CD14-positive monocyte (primary cell): ENCODE results near the gene BNIP2. TPM values are rescaled to one million over a fixed set of nuclear protein-coding genes. Genes with fewer than 3 reads are reported as not detected.
A peak's percentile ranks its signal among the peaks of the same experiment; 100 is the strongest.

Experiments used
- DNase-seq, 3 donors: peaks; one replicate each; pipeline ENCODE4 v3.0.0-alpha.2; 2011 to 2022
- H2AFZ ChIP-seq: 2 replicates; pipeline ENCODE4 v1.6.0; 2012; ENCODE audit warnings: mild to moderate bottlenecking, low read depth, low read length, inconsistent platforms; ENCODE audit not compliant: insufficient read depth, poor library complexity, severe bottlenecking
- H3K27ac ChIP-seq, 2 donors: 1 replicate in 1 of 2; 2 replicates in 1 of 2; pipeline ENCODE4 v1.5.1; 2012 to 2013; ENCODE audit warnings: low read length in 2 of 2, control low read depth in 1 of 2, inconsistent platforms in 1 of 2, low read depth in 1 of 2, mild to moderate bottlenecking in 1 of 2
- H3K27me3 ChIP-seq, 2 donors: one replicate each; pipeline versions ENCODE4 v1.6.0 to v1.6.1; 2011 to 2013; ENCODE audit warnings: low read length in 2 of 2; ENCODE audit not compliant: control insufficient read depth in 2 of 2, insufficient read depth in 2 of 2
- H3K36me3 ChIP-seq, 2 donors: replicated peaks in 1 of 2; 1 replicate in 1 of 2; 2 replicates in 1 of 2; pipeline versions ENCODE4 v1.5.1 to v1.6.1; 2012 to 2013; ENCODE audit warnings: low read length in 2 of 2, control low read depth in 1 of 2, inconsistent platforms in 1 of 2, mild to moderate bottlenecking in 1 of 2; ENCODE audit not compliant: insufficient read depth in 2 of 2, control insufficient read depth in 1 of 2
- H3K4me1 ChIP-seq, 2 donors: 1 replicate in 1 of 2; 2 replicates in 1 of 2; pipeline versions ENCODE4 v1.5.1 to v1.6.1; 2012 to 2013; ENCODE audit warnings: low read length in 2 of 2, control low read depth in 1 of 2, inconsistent platforms in 1 of 2, mild to moderate bottlenecking in 1 of 2, moderate library complexity in 1 of 2; ENCODE audit not compliant: insufficient read depth in 2 of 2, control insufficient read depth in 1 of 2
- H3K4me2 ChIP-seq: replicated peaks from 2 replicates; pipeline ENCODE3; 2012; ENCODE audit warnings: low read length, moderate library complexity, mild to moderate bottlenecking; ENCODE audit not compliant: poor library complexity, severe bottlenecking; ENCODE audit errors: extremely low read depth
- H3K4me3 ChIP-seq, 3 experiments: fragments of 200-600 bp in 1 of 3; sonication (generic) in 1 of 3; replicated peaks in 1 of 3; 1 replicate in 2 of 3; 2 replicates in 1 of 3; pipeline ENCODE4 v1.5.1; 2011 to 2013; ENCODE audit warnings: low read length in 3 of 3, mild to moderate bottlenecking in 3 of 3, control low read depth in 2 of 3, low read depth in 2 of 3, inconsistent platforms in 1 of 3, moderate library complexity in 1 of 3
- H3K79me2 ChIP-seq: 2 replicates; pipeline ENCODE4 v1.6.0; 2012; ENCODE audit warnings: mild to moderate bottlenecking, control low read depth, inconsistent platforms, low read length, moderate library complexity; ENCODE audit not compliant: insufficient read depth
- H3K9ac ChIP-seq: 2 replicates; pipeline ENCODE4 v1.6.0; 2017; ENCODE audit warnings: low read length, mild to moderate bottlenecking; ENCODE audit not compliant: insufficient read depth, poor library complexity, severe bottlenecking
- H3K9me3 ChIP-seq, 2 donors: replicated peaks in 1 of 2; 1 replicate in 1 of 2; 2 replicates in 1 of 2; pipeline versions ENCODE4 v1.5.1 to v1.6.1; 2012 to 2013; ENCODE audit warnings: low read length in 2 of 2, control low read depth in 1 of 2; ENCODE audit not compliant: control insufficient read depth in 1 of 2, insufficient read depth in 1 of 2
- H4K20me1 ChIP-seq: 2 replicates; pipeline ENCODE4 v1.6.0; 2012; ENCODE audit warnings: mild to moderate bottlenecking, low read length, control low read depth, moderate library complexity; ENCODE audit not compliant: insufficient read depth
- H3K27ac Mint-ChIP-seq, 7 donors: one replicate each; pipeline ENCODE4 v1.8.0; 2020; ENCODE audit warnings: mild to moderate bottlenecking in 7 of 7, mixed read lengths in 7 of 7, moderate library complexity in 6 of 7, inconsistent platforms in 2 of 7
- H3K27me3 Mint-ChIP-seq, 3 donors: one replicate each; pipeline ENCODE4 v1.8.0; 2021 to 2022; ENCODE audit warnings: low read depth in 3 of 3, mild to moderate bottlenecking in 3 of 3, mixed read lengths in 3 of 3, moderate library complexity in 3 of 3, inconsistent platforms in 1 of 3
- H3K36me3 Mint-ChIP-seq, 2 donors: one replicate each; pipeline ENCODE4 v1.8.0; 2020; ENCODE audit warnings: mixed read lengths in 2 of 2, inconsistent platforms in 1 of 2, mild to moderate bottlenecking in 1 of 2
- H3K4me1 Mint-ChIP-seq: one replicate; pipeline ENCODE4 v1.8.0; 2020; ENCODE audit warnings: mild to moderate bottlenecking, mixed read lengths
- H3K4me3 Mint-ChIP-seq, 2 donors: one replicate each; pipeline ENCODE4 v1.8.0; 2020; ENCODE audit warnings: mild to moderate bottlenecking in 2 of 2, mixed read lengths in 2 of 2, moderate library complexity in 1 of 2
- H3K9me3 Mint-ChIP-seq, 7 donors: one replicate each; pipeline ENCODE4 v1.8.0; 2020 to 2022; ENCODE audit warnings: mixed read lengths in 7 of 7, mild to moderate bottlenecking in 6 of 7, moderate library complexity in 6 of 7, inconsistent platforms in 2 of 7
- WGBS: methylation state at CpG from one replicate; pipeline ENCODE4 v1.1.5; 2013; ENCODE audit warnings: missing lambda C conversion rate; ENCODE audit not compliant: insufficient coverage; 5-methylcytosine and 5-hydroxymethylcytosine counted together
- intact Hi-C, 2 donors: fragments of 100-400 bp; cut with micrococcal nuclease; formaldehyde crosslinking; loops; one replicate each; pipeline versions ENCODE4 v1.15.0 to v1.15.1; 2023
- polyA plus RNA-seq, 3 donors: library from polyadenylated mRNA; depleted of rRNA in 1 of 3; unstranded in 2 of 3; stranded (reverse) in 1 of 3; fragments of 300-500 nt in 2 of 3; fragments of >200 nt in 1 of 3; fragmentation: Illumina TruSeq in 2 of 3; gene quantifications; 1 replicate in 2 of 3; 2 replicates in 1 of 3; pipeline ENCODE4 v1.2.3, GENCODE V29; 2012 to 2021
- TF ChIP-seq, protein P1 (sequence below): fragments of 200-600 bp; IDR thresholded peaks from one replicate; pipeline ENCODE4 v1.8.0; 2022; ENCODE audit warnings: antibody characterized with exemption, mild to moderate bottlenecking

The BNIP2 gene
- polyA plus RNA-seq, 3 donors, result 83.4 to 189 (median 136) TPM

GRCh38 chr15:59659366-59659765, 29.8 kb downstream of the BNIP2 start:
- no peak for DNase-seq
- no peak overlapping the region for H3K27ac Mint-ChIP-seq
- H3K4me3 Mint-ChIP-seq, result no peak overlapping the region

DNA sequence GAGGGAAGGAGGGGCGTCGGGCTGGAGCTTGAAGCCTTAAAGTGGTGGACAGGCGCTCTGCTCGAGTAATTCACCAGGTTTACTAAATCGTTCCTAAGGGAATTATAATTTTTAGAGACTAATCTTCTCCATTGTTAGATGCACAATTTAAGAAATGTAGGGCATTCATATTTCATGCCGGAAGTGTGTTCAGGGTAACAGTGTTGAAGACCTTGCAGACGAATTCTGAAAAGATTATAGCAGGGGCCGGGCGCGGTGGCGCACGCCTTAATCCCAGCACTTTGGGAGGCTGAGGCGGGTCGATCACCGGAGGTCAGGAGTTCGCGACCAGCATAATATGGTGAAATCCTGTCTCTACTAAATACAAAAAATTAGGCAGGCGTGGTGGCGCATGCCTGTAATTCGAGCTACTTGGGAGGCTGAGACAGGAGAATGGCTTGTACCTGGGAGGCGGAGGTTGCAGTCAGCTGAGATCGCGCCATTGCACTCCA, 31.4 kb downstream of the BNIP2 start:
- H3K4me3 Mint-ChIP-seq, result peak overlapping the region in 1 of 2 donors; percentile 82
- H3K4me1 Mint-ChIP-seq, result peaks cover 2% of the 10 kb centered on the region
- Histone ChIP-seq H3K36me3 (peaks cover 32 to 54% of the 10 kb centered on the region in 2 donors), H3K27me3 (no peaks in the 10 kb centered on the region), H3K4me3 (peak overlapping the region in 2 of 3 experiments; percentile 82 to 85), H2AFZ (peak overlapping the region; percentile 85), H3K9me3 (no peaks in the 10 kb centered on the region), H3K4me2 (peak overlapping the region; percentile 97), H3K9ac (no peak overlapping the region), H3K79me2 (peaks cover 54% of the 10 kb centered on the region), H3K4me1 (peaks cover 18 to 25% of the 10 kb centered on the region in 2 donors), H3K27ac (peak overlapping the region; percentile 81 to 90), H4K20me1 (peaks cover 66% of the 10 kb centered on the region)
- H3K36me3 Mint-ChIP-seq, result peaks cover 28 to 44% of the 10 kb centered on the region in 2 donors
- WGBS, result 27% methylated on average over 9 of the region's 23 CpGs
- peak overlapping the region in 6 of 7 donors; percentile 83 to 94 (median 91) for H3K27ac Mint-ChIP-seq
- peaks cover 0 to 3% (median 0%) of the 10 kb centered on the region in 7 donors for H3K9me3 Mint-ChIP-seq
- intact Hi-C loops, result no loop called here
- DNase-seq, result no peak
- TF ChIP-seq, protein P1, sequence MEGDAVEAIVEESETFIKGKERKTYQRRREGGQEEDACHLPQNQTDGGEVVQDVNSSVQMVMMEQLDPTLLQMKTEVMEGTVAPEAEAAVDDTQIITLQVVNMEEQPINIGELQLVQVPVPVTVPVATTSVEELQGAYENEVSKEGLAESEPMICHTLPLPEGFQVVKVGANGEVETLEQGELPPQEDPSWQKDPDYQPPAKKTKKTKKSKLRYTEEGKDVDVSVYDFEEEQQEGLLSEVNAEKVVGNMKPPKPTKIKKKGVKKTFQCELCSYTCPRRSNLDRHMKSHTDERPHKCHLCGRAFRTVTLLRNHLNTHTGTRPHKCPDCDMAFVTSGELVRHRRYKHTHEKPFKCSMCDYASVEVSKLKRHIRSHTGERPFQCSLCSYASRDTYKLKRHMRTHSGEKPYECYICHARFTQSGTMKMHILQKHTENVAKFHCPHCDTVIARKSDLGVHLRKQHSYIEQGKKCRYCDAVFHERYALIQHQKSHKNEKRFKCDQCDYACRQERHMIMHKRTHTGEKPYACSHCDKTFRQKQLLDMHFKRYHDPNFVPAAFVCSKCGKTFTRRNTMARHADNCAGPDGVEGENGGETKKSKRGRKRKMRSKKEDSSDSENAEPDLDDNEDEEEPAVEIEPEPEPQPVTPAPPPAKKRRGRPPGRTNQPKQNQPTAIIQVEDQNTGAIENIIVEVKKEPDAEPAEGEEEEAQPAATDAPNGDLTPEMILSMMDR, result no peak
- H3K27me3 Mint-ChIP-seq, result no peaks in the 10 kb centered on the region

More at GRCh38 chr15:59659366-59659765, 29.8 kb downstream of the BNIP2 start:
- Mint-ChIP-seq H3K4me1 (peaks cover 2% of the 10 kb centered on the region), H3K36me3 (peaks cover 41 to 60% of the 10 kb centered on the region in 2 donors), H3K9me3 (no peaks in the 10 kb centered on the region), H3K27me3 (peaks cover 0 to 1% (median 0%) of the 10 kb centered on the region in 3 donors)
- Histone ChIP-seq H3K27ac (no peak overlapping the region), H2AFZ (no peak overlapping the region), H3K9ac (no peak overlapping the region), H3K4me2 (no peak overlapping the region), H3K4me1 (peaks cover 18 to 25% of the 10 kb centered on the region in 2 donors), H4K20me1 (peaks cover 66% of the 10 kb centered on the region), H3K27me3 (no peaks in the 10 kb centered on the region), H3K36me3 (peaks cover 46 to 56% of the 10 kb centered on the region in 2 donors), H3K9me3 (no peaks in the 10 kb centered on the region), H3K4me3 (no peak overlapping the region), H3K79me2 (peaks cover 43% of the 10 kb centered on the region)
- intact Hi-C loops, result no loop called here
- no CpG with 5 or more reads among the region's 1 CpG for WGBS
- TF ChIP-seq, protein P1, result no peak
